Spleen (tissue), 11 donors: ENCODE measurements around the gene CLMN. TPM values are rescaled to one million over a fixed set of nuclear protein-coding genes. Genes with fewer than 3 reads are reported as not detected.

Source experiments
- DNase-seq: peaks from one replicate; pipeline ENCODE4 v3.0.0-alpha.2; 2020
- H3K27ac ChIP-seq, 8 donors: fragments of 200-600 bp; sonication (generic) in 7 of 8; 1 replicate in 4 of 8; 2 replicates in 4 of 8; pipeline versions ENCODE4 v1.5.0 to v1.8.0; 2016 to 2021; ENCODE audit warnings: inconsistent platforms in 4 of 8, mild to moderate bottlenecking in 4 of 8, moderate library complexity in 1 of 8
- H3K27me3 ChIP-seq, 7 donors: fragments of 200-600 bp; sonication (generic) in 6 of 7; replicated peaks in 1 of 7; 1 replicate in 4 of 7; 2 replicates in 3 of 7; pipeline versions ENCODE4 v1.5.0 to v1.8.0; 2016 to 2021; ENCODE audit warnings: inconsistent platforms in 3 of 7, mild to moderate bottlenecking in 1 of 7
- H3K36me3 ChIP-seq, 6 donors: fragments of 200-600 bp; sonication (generic) in 5 of 6; 1 replicate in 4 of 6; 2 replicates in 2 of 6; pipeline versions ENCODE4 v1.5.0 to v1.8.0; 2016 to 2021; ENCODE audit warnings: inconsistent platforms in 2 of 6
- H3K4me1 ChIP-seq, 6 donors: fragments of 200-600 bp; sonication (generic) in 5 of 6; 1 replicate in 3 of 6; 2 replicates in 3 of 6; pipeline versions ENCODE4 v1.5.0 to v1.8.0; 2016 to 2021; ENCODE audit warnings: inconsistent platforms in 3 of 6
- H3K4me3 ChIP-seq, 8 donors: fragments of 200-600 bp; sonication (generic) in 7 of 8; 1 replicate in 4 of 8; 2 replicates in 4 of 8; pipeline versions ENCODE4 v1.5.0 to v1.8.0; 2016 to 2021; ENCODE audit warnings: inconsistent platforms in 4 of 8, mild to moderate bottlenecking in 4 of 8, moderate library complexity in 2 of 8
- H3K9me3 ChIP-seq, 8 donors: fragments of 200-600 bp; sonication (generic) in 7 of 8; 1 replicate in 4 of 8; 2 replicates in 4 of 8; pipeline versions ENCODE4 v1.5.0 to v1.8.0; 2016 to 2021; ENCODE audit warnings: inconsistent platforms in 4 of 8
- POLR2A ChIP-seq, 3 donors: fragments of 450-650 bp; IDR thresholded peaks; one replicate each; pipeline ENCODE4 v1.5.1; 2017; ENCODE audit warnings: antibody characterized with exemption in 3 of 3, mild to moderate bottlenecking in 1 of 3
- POLR2AphosphoS5 ChIP-seq, 3 donors: sonication (generic); formaldehyde crosslinking; IDR thresholded peaks; one replicate each; pipeline ENCODE4 v1.5.1; 2017; ENCODE audit warnings: antibody characterized with exemption in 3 of 3
- WGBS, 5 donors: extraction: QIAGEN DNeasy Blood & Tissue Kit in 3 of 5; methylation state at CpG; one replicate each; pipeline versions ENCODE4 v1.1.5 to v1.1.7; 2013 to 2018; 5-methylcytosine and 5-hydroxymethylcytosine counted together
- intact Hi-C: fragments of 100-400 bp; cut with DNase I; formaldehyde crosslinking; loops from one replicate; pipeline ENCODE4 v1.15.0; 2023; ENCODE audit warnings: low total_unique reads
- polyA plus RNA-seq, 3 donors: library from polyadenylated mRNA; stranded (reverse); fragments of 200-250 nt; gene quantifications; one replicate each; pipeline ENCODE4 v1.2.1, GENCODE V29; 2013
- total RNA-seq, 7 donors: library from RNA; depleted of rRNA in 3 of 7; stranded (reverse); fragments of >200 nt in 3 of 7; fragmentation: NEBNext Ultra II Directional in 4 of 7; extraction: Animal tissue kit (Norgen Biotek cat#: 25700) in 4 of 7; gene quantifications; one replicate each; pipeline versions ENCODE4 v1.1.0 to v1.2.1, GENCODE V29; 2016 to 2021
- TF ChIP-seq, protein P1 (sequence below), 11 experiments: fragments of 200-600 bp in 7 of 11; fragments of 450-650 bp in 4 of 11; sonication (generic) in 4 of 11; IDR thresholded peaks in 8 of 11; conservative IDR thresholded peaks in 3 of 11; 1 replicate in 7 of 11; 2 replicates in 4 of 11; pipeline versions ENCODE4 v1.4.0 to v1.8.0; 2016 to 2021; ENCODE audit warnings: antibody characterized with exemption in 11 of 11, inconsistent platforms in 4 of 11, mild to moderate bottlenecking in 1 of 11
- donor health status: healthy with polysubstance abuse.
- donor health status: DM: no; HTN: no; CAD: no; lungs with moderate emphysema.
- donor health status: DM: no; HTN: no; CAD: no.
- donor health status: Bipolar disorder and iron deficiency.
- donor health status: healthy.
- donor health status: DM: no; HTN: no; CAD: no.
- donor health status: DM: yes; HTN: yes; CAD: no.

CLMN gene
- total and polyA plus RNA-seq, 10 donors, result 2.7 to 21.4 (median 14.8) TPM

DNA sequence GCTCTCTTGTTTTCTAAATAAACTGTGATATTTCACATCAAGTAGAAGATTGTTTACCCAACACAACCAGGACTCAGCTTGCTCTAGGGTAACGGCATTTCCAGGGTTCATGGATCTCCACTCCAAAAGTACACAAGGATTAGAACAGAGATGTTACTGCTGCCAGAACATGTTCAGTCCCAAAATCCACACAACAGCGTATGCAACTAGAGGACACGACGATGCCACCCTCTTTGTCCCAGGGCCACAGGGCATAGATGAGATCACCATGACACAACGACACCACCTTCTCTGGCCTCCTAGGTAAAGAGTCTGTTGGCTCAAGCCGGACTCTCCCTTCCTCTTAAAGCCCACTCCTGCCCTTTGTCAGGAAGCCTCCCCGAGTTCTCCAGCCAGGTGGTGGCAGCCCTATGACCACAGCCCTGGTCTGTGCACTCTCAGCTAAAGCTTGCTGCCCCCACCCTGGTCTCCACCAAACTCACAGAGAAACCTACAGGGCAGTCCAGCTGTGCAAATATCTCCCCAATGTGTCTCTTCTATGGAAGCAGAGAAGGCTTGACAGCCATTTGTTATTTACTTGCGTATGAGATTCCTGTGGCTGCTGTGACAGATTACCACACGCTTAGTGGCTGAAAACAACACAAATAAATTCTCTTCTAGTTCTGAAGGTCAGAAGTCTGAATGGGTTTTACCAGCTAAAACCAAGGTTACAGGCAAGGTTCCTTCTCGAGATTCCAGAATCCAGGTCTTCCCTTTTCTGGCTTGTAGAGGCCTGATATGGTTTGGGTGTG, 10.3 kb downstream of the CLMN start:
- peaks cover 0 to 26% (median 17%) of the 10 kb centered on the region in 6 donors for H3K4me1 ChIP-seq
- no peaks in the 10 kb centered on the region for H3K9me3 ChIP-seq
- TF ChIP-seq POLR2A (IDR thresholded peaks at IDR 0.05) (no peak), POLR2AphosphoS5 (IDR thresholded peaks at IDR 0.05) (no peak)
- TF ChIP-seq, protein P1, sequence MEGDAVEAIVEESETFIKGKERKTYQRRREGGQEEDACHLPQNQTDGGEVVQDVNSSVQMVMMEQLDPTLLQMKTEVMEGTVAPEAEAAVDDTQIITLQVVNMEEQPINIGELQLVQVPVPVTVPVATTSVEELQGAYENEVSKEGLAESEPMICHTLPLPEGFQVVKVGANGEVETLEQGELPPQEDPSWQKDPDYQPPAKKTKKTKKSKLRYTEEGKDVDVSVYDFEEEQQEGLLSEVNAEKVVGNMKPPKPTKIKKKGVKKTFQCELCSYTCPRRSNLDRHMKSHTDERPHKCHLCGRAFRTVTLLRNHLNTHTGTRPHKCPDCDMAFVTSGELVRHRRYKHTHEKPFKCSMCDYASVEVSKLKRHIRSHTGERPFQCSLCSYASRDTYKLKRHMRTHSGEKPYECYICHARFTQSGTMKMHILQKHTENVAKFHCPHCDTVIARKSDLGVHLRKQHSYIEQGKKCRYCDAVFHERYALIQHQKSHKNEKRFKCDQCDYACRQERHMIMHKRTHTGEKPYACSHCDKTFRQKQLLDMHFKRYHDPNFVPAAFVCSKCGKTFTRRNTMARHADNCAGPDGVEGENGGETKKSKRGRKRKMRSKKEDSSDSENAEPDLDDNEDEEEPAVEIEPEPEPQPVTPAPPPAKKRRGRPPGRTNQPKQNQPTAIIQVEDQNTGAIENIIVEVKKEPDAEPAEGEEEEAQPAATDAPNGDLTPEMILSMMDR (IDR thresholded peaks at IDR 0.05 in 8 of 11, conservative IDR thresholded peaks at IDR 0.05 in 3 of 11), result no peak
- WGBS, 5 donors, result 88 to 94% (median 90%) methylated on average over 10 of the region's 10 CpGs
- H3K36me3 ChIP-seq, result no peaks in the 10 kb centered on the region
- intact Hi-C loops, result no loop called here
- H3K27ac ChIP-seq, result no peak overlapping the region
- peak; percentile 47 for DNase-seq
- H3K27me3 ChIP-seq, result no peaks in the 10 kb centered on the region
- H3K4me3 ChIP-seq, result no peak overlapping the region

DNA sequence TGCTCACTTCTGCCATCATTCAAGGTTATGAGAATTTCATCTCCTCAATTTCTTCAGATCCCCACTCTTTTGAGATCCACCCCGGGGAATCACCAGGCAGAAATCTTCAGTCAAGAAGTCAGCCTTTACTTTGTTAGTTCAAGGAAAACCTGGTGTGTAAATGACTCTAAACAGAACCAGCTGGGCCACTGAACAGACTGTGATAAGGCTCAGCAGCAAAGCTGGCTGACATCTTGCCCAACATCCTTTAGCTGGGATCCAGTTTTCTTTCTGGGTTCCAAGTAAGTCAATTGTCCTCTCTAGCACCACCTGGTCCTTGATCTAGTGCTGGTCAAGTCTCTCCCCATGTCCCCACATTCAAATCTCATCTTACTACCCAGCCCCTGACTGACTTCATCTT, 11.6 kb downstream of the CLMN start:
- Histone ChIP-seq H3K4me3 (no peak overlapping the region), H3K4me1 (peaks cover 0 to 18% (median 3%) of the 10 kb centered on the region in 6 donors), H3K36me3 (no peaks in the 10 kb centered on the region), H3K27ac (no peak overlapping the region), H3K27me3 (no peaks in the 10 kb centered on the region), H3K9me3 (no peaks in the 10 kb centered on the region)
- 81 to 96% (median 93%) methylated on average over 1 of the region's 1 CpG for WGBS, 5 donors
- intact Hi-C loops, result no loop called here
- DNase-seq, result no peak
- TF ChIP-seq POLR2A (IDR thresholded peaks at IDR 0.05) (no peak), POLR2AphosphoS5 (IDR thresholded peaks at IDR 0.05) (no peak)
- TF ChIP-seq, protein P1 (IDR thresholded peaks at IDR 0.05 in 8 of 11, conservative IDR thresholded peaks at IDR 0.05 in 3 of 11), result no peak

- Histone ChIP-seq H3K9me3 (no peaks in the 10 kb centered on the region), H3K27me3 (no peaks in the 10 kb centered on the region), H3K27ac (no peak overlapping the region), H3K4me3 (no peak overlapping the region), H3K36me3 (no peaks in the 10 kb centered on the region), H3K4me1 (peaks cover 0 to 18% (median 0%) of the 10 kb centered on the region in 6 donors)
- 69 to 82% (median 78%) methylated on average over 13 to 14 of the region's 14 CpGs for WGBS, 5 donors
- TF ChIP-seq, protein P1 (IDR thresholded peaks at IDR 0.05 in 8 of 11, conservative IDR thresholded peaks at IDR 0.05 in 3 of 11), result no peak
- no peak for TF ChIP-seq POLR2AphosphoS5 (IDR thresholded peaks at IDR 0.05)
- no peak for TF ChIP-seq POLR2A (IDR thresholded peaks at IDR 0.05)
- intact Hi-C loops, result no loop called here
- DNase-seq, result peak; percentile 42
These were observed 12.2 kb downstream of the CLMN start for GRCh38 chr14:95307402-95308041.

DNA sequence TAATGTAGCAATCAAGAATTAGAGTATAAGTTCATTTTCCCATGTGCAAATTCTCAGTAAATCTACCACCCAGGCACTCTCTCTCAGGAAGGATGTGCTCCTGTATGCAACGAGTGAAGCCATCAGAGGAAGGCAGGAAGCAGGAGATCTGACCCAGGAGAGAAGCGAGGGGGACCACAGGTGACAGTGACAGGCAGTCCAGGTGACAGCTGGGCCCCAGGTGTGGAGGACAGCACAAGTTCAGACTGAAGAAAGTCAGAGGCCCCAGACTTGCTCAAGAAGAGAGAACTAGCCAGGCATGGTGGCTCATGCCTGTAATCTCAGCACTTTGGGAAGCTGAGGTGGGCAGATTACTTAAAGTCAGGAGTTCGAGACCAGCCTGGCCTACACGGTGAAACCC, 13.8 kb downstream of the CLMN start:
- DNase-seq, result no peak
- H3K27ac ChIP-seq, result no peak overlapping the region
- H3K36me3 ChIP-seq, result no peaks in the 10 kb centered on the region
- H3K9me3 ChIP-seq, result no peaks in the 10 kb centered on the region
- TF ChIP-seq, protein P1 (IDR thresholded peaks at IDR 0.05 in 8 of 11, conservative IDR thresholded peaks at IDR 0.05 in 3 of 11), result no peak
- TF ChIP-seq POLR2A (IDR thresholded peaks at IDR 0.05), result no peak
- TF ChIP-seq POLR2AphosphoS5 (IDR thresholded peaks at IDR 0.05), result no peak
- H3K4me1 ChIP-seq, result peaks cover 0 to 12% (median 0%) of the 10 kb centered on the region in 6 donors
- 60 to 71% (median 71%) methylated on average over 4 of the region's 4 CpGs for WGBS, 5 donors
- no peak overlapping the region for H3K4me3 ChIP-seq
- H3K27me3 ChIP-seq, result no peaks in the 10 kb centered on the region
- intact Hi-C loops, result no loop called here
